HG02798 (cell line): ENCODE results near the gene YKT6.
A peak's percentile ranks its signal among the peaks of the same experiment; 100 is the strongest.

Experiments
- ATAC-seq: cut with Tn5 transposase; IDR thresholded peaks from one replicate; pipeline ENCODE4 v1.9.1; 2021; ENCODE audit warnings: mild to moderate bottlenecking; ENCODE audit not compliant: unreplicated experiment, poor library complexity

The YKT6 gene

DNA sequence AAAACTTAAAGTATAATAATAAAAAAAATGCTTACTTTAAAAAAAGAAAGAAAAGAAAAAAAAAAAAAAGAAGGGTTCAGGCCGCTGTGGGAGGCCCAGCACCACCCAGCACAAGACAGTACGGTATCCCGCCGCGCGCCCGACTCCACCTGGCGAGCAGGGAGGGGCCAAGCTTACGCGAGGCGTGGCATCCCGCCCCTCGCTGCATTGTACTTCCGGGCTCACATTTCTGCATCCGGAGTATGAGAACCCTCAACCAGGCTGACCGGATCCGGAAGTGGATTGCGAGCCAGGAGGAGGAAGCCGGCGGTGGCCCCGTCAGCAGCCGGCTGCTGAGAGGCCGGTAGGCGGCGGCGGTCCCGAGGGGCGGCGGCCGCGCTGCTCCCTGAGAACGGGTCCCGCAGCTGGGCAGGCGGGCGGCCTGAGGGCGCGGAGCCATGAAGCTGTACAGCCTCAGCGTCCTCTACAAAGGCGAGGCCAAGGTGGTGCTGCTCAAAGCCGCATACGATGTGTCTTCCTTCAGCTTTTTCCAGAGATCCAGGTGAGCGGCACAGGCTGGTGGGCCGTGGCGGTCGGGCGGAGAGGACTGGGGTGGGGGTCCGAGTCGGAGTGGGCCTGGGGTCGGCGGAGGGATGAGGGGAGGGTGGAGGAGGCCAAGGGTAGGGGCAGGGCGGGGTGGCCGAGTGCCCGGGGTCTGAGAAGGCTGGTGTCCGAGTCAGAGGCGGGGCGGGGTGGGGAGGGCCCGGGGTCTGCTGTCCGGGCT, at the start of gene YKT6:
YKT6 (plus strand) TSS at position 280 of the 763 bp plus-strand sequence; CDS start at position 438, 158 bp downstream.
- peak; percentile 100 for ATAC-seq

DNA sequence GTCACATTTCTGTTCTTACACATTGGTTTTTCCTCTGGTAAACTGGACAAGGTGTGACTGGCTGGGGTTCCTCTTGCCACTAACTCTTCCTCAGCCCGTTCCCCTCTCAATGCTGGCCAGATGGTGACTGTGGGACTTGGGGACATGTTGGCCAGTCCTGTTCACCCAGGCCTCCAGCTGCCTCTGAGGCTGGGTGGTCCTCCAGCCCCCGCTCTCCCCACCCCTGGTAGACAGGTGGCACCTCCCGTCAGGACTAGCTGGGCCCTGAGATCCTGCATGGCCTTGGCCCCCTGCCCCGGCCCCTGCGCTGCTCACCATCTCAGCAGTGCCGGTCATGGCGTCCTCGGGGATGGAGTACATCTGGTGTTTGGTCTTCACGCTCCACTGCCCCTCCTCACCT, 48.8 kb upstream of the YKT6 start:
- no peak for ATAC-seq

DNA sequence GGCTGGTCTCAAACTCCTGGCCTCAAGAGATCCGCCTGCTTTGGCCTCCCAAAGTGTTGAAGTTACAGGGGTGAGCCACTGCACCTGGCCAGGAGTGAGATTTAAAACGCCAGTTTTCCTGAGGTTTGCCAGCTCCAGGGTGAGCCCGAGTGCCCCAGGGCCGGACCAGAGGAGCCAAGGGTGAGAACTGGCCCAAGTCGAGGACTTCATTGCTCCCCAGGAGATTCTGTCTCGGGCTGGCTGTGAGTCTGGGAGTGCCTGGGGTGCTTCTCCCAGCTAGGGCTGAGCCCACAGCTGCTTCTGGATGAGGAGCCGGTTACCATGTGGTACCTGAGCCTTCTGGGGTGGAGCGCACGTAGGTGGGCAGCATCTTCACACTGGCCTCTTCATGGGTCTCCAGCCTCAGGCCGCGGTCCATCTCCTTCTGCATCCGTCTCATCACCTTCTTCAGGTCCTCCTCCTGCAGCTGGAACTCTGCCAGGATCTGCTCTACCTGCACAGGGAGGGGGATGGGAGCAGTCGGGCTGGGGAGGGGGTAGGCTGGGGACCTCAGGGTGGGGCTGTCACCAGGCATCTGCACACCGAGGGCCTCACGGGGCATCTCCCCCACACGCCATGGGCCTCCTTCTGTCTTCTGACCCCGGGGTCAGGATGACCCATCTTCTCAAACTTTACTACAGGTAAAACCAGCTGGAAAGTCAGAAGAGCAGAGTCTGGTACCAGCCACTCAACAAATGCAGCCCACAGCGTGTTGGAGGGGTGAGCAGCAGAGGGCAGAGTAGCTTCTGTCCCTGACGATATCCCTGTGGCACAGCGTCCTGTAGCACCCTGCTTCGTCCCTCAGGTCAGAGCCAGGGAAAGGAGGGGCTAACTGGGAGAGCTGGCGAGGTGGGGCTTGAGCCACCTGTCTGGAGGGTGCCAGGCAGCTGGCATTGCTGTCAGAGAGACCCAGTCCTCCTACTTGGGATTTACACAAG, 47.5 kb upstream of the YKT6 start:
- no peak for ATAC-seq

DNA sequence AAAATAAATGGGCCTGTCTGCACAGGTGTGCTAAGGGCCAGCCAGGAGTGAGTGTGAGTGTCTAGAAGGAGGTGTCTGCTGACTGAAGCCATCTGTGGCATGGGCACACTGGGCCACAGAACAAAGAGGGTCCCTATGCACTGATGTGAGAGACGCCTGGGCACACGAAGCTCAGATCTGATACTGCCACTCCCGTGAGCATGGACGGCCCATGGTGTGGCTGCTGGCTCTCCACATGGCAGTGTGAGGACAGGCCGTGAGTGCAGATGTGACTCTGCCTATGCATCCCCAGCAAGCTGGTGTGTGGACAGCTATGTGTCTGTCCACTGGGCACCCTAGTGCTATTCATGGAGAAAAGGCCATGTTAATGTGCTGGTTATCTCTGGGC, 46.8 kb upstream of the YKT6 start:
- no peak for ATAC-seq

DNA sequence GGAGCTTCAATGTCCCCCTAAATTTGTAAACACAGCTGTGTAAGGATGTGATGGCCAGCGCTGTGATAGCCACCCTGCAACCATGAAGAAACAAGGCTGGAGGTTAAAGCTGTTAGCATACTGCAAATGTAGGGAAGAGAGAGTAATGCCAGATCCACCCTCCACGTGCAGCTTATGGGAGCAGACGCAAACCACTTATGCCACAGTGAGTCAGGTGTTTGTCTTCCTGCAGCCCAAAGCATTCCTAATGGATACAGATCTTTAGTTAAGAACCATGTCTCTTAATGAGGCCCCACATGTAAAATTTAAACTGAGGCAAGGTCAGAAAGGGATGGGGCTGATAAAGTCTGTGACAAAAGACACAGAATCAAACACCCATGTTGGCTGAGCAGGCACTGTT, 46.1 kb upstream of the YKT6 start:
- ATAC-seq: no peak

DNA sequence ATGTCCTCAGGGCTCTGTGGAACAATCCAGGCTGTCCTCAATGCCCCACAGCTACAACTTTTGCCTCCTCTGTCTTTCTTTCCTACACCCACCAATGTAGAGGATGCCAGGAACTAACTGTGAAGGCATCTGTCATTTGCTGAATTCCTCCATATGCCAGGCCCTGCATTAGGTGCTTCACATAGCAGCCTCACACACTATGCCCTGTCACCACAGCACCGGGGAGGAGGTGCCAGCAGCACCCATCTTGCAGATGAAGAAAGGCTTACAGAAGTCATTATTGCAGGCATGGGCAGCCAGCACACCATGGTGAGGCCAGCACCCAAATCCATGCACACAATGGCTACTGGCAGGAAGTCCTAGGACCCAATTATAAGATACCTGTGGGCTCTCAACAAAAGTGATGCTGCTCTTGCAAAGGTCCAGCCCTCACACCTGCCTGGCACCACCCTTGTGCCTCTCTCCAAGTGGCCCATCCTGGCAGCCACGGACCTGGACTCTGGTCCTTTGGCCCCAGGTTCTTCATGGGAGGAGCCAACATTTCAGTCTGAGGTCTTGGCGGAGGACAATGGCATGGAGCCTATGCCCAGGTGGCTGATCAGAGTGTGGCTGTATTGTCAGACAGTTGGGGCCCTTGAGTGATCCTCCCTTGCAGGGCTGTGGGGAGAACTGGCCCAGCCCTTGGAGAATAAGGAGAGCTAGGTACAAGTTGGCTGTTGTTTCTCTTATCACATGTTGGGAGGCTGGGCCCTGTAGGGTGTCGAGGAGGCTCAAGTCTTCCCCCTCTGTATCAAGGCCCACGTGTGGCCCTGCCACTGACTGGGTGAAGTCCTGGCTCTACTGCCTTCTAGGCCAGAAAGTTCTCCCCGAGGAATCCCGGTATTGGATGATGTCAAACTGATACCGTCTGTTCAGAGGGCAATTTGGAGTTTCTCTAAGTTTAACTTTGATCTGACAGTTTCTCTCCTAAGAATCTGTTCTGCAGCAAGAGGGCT, 45.3 kb upstream of the YKT6 start:
- no peak for ATAC-seq

DNA sequence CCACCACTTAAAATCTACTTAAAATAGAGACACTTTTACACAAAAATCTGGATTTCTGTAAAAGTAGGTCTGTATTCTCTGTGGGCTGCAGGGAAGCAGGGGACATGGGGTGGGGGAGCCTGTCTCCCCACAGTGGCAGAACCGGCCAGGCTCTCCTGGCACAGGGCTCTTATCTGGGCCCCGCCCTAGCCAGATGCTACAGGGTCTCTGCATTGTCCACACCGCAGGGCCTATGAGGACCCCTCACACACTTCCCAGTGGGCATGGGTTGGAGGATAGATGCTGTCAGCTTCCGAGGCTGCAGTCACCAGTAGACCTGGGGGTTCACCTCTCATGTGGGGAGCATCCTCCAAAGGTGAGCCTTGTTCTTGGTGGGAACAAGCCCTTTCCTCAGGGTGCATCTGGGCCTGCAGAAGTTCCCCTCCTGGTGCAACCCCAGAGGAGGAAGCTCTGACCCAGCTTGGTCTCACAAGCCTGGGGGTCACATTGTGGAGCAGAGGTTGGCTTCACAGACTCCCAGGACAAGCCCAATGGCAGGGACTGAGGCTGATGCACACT, 44.2 kb upstream of the YKT6 start:
- ATAC-seq: no peak

DNA sequence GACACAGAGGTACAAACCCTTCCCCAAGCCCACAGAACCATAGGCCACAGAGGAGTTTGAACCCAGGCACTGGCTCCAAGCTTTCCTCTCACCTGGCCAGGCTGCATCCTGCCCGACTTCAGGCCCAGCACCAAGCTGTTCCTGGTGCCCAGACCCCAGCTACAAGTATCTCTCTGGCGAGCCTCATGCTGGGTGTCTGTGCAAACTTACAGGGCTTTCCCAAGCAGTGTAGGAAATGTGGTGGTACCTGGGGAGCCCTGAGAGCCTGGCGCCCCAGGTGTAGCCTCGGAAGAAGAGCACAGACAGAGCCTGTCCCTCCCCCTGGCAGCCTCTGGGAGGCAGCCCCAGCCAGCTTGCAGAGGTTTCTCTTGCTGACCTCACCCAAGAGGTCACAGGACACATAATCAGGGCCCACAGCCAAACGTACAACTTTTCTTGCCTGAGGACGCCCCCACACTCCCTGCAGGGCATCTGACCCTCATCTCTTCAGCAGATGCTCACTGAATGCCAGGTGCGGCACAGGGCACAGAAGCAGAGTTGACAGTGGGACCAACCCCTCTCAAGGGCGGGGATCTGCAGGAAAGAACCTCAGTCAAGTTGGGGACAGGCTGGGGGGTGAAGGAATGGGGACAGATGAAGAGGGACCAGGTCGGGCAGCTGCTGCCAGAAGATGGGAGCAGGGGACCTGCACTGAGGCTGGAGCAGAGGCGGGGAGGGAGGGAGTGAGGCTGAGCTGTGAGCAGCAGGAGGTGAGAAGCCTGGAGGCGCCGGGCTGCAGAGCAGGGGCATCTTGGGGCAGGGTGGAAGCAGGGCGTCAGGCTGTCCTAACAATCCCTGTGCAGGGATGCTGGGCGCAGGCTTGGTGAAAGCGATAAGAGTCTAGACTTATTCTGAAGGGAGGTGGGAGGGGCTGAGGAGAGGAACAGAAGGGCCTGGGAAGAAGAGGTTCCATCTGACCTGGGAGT, 43.4 kb upstream of the YKT6 start:
- ATAC-seq: no peak

DNA sequence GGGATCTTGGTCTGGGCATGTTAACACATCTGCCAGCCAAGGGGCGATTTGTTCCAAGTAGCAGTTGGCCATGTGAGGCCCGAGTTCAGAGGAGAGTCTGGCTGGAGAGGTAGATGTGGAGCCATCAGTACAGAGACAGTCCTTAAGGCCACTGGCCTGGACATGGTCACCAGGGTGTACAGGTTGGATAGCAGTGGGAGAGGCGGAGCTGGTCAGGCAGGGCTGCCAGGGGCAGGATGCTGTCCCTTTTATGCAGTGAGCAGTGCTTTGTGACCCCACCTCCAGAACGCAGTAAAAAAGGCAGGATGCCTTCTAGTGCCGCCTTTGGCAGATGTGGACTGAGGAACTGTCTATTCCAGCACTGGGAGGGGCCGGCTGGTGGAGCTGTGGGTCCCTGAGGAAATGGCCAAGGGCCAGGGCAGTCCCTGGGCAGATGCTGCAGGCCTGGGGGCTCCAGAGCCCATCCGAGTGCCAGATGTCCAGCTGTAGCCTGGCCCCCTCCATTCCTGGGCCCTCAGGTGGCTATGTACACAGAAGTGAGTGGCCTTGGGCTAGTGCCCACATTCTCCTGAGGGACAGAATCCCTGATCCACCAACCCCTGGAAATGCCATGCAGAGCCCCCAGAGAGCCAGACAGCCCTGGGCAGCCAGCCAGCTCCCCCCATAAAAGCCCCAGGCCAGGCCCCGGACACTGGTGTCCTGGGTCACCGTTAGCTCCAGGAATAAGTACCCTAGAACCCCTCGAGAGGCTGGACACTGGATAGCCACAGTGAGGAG, 42.5 kb upstream of the YKT6 start:
- no peak for ATAC-seq

DNA sequence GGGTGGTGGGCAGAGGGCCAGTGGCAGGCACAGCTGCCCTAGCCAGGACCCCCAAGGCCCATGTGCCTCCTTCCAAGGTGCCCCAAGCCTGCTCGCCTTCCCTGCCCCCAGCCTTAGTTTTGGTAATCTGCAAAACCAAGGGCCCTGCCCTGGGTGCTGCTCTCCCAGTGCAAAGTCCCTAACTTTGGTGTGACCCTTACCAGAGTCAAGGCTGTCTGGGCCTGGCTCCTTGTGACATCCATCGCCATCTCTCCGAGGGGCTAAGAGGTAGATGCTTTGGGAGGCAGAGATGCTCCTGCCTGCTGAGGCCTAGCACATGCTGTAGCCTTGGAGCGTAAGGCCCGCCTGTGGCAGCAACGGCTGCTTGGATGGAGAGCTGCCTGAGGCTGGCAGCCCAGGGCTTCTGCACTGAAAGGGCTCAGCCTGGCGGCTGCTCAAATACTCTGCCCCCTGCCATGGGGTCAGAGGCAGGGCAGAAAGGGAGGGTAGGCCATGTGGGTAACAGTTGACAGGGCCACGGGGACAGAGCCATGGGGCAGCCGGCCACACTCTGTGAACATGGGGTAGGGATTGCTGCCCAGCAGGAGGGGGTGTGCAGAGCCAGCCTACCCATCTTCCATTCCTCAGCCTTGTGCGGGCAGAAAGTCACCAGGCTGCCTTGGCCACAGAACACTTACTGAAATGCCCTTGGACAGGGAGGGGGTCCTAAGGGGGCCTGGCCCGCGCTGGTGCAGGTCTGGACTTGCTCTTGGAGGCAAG, 41.7 kb upstream of the YKT6 start:
- ATAC-seq: no peak

DNA sequence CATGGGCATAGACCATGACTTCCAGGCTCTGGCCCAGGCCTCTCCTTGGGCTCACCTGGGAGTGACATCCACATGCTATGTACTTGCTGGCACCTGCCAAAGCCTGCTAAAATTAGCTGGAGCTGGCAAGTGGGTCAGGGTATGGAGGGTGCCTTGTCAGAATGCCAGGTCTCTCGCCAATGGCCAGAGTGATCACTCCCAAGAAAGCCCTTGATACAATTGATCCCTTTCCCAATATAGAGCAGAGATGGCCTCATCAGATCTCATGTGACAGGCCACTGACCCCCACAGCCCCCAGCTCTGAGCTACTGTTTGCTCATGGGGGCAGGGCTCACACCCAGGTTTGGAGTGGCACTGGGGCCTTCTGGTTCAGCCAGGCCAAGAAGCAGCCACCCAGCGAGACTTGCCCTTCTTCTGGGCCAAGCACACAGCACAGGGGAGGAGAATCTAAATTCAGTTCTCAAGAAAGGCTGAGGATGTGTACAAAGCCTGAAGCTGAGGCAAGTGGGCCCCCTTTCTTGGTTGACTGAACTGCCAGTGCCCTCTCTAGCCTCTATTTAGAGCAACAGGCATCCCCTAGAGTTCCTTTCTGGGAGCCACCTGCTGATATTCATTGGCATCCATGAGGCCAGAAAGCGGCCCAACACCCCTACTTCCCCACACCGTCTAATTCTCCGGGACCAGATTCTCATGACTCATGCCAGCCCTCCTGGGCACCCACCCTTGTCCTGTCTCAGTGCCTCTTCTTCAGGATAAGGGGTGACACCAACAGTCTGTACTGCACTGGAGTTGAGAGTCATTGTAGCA, 40.8 kb upstream of the YKT6 start:
- no peak for ATAC-seq

DNA sequence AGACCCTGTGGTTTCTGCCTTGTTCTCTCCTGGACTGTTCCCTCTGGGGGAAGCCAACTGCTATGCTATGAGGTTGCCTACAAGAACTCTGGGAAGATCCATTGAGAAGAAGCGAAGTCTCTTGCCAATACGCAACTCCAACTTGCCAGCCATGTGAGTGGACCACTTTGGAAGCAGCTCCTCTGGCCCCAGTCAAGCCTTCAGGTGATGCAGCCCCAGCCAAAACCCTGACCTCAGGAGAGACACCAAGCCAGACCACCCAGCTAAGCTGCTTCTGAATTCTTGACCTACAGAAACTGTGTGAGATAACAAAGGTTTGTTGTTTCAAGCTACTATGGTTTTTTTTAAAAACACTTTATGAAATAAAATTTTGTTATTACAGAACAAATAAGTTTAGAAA, 39.4 kb upstream of the YKT6 start:
- no peak for ATAC-seq

DNA sequence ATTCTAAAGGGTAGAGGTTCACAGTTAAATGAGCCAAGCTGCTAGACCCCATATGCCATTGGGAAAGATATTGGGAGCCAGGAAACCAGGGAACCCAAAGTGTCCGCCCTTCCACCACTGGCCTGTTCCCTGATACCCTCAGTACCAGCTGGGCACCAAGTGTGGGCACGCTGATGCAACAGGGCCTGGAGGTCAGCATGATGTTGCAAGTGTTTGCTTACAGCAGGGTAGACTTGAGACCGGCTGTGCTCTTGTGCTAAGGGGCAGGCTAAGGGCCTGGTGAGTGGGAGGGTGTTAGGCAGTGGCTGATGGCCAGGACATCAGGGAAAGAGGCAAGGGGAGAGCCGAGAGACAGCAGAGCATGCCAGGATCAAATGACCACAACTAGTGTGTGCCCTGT, 38.6 kb upstream of the YKT6 start:
- ATAC-seq: no peak

DNA sequence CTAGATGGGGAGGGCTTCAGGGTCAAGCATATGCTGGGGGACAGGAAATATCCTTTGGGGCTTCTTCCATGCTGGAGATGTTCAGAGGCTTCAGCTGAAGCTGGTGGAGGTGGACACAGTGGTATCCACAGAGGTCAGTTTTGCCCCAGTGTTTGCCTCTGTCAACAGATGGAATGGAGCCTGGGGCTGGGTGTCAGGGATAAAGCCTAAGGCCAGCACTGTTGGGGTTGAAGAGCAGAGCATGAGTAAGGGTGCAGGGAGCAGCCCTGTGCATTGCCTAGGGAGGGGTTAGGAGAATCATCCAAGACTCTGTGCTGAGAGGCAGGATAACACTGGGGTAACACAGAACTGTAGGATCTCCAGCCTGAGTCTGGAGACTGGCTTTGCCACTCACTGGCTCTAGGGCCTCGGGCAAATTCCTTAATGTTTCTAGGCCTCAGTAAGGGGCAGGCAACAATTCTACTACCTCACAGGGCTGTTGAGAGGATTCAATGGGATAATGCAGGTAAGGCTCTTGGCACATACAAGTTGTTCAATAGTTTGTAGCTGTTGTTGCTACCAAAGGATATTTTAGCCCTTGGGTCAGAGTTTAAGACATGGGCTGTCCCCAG, 37.9 kb upstream of the YKT6 start:
- ATAC-seq: no peak

DNA sequence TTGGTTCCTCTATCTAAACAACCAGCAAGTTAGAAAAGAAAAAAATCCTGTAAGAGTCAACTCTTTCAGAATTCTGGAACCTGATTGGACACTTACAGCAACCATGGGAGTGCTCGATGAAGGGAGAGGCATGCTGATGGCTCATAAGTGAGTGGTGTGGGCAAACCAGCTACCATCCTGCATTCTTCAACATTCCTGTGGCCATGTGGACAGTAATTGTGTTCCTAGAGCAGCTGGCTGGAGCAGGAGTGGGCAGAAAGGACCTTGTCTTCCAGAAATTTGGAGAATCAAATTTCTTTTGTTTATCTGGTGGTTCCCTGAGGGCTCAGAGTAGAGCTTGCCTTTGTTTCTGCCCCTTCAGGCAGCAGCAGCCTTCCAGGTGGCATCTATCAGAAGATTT, 37.2 kb upstream of the YKT6 start:
- ATAC-seq: no peak

DNA sequence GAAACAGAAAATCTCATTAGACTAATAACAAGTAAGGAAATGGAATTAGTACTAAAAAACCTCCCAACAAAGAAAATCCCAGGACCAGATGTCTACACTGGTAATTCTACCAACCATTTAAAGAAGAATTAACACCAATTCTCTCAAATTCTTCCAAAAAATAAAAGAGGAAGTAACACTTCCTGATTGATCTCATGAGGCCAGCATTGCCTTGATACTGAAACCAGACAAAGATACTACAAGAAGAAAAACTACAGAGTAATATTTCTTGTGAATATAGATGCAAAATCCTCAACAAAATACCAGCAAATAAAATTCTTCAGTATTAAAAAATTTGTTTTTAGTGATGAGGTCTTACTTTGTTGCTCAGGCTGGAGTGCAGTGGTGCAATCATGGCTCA, 32.9 kb upstream of the YKT6 start:
- no peak for ATAC-seq
